Heart right ventricle (tissue), 16 donors: Measurements from ENCODE around the gene MAG. TPM values are rescaled to one million over a fixed set of nuclear protein-coding genes. Genes with fewer than 3 reads are reported as not detected.

Experiments used
- ATAC-seq, 8 donors: fragments of 200-7000 bp; cut with Tn5 transposase; one replicate each; pipeline ENCODE4 v1.9.1; 2020; ENCODE audit warnings: mild to moderate bottlenecking in 8 of 8, moderate library complexity in 8 of 8, moderate number of reproducible peaks in 1 of 8
- DNase-seq, 2 donors: peaks; one replicate each; pipeline ENCODE4 v3.0.0-alpha.2; 2020
- H3K27ac ChIP-seq, 10 donors: fragments of 200-600 bp; sonication (generic) in 2 of 10; one replicate each; pipeline versions ENCODE4 v1.5.0 to v1.8.0; 2020 to 2022; ENCODE audit warnings: mild to moderate bottlenecking in 3 of 10
- H3K27me3 ChIP-seq, 7 donors: fragments of 200-600 bp; one replicate each; pipeline ENCODE4 v1.8.0; 2021 to 2022; ENCODE audit warnings: mild to moderate bottlenecking in 2 of 7
- H3K36me3 ChIP-seq, 9 donors: fragments of 200-600 bp; sonication (generic) in 1 of 9; one replicate each; pipeline versions ENCODE4 v1.5.0 to v1.8.0; 2020 to 2022; ENCODE audit warnings: mild to moderate bottlenecking in 2 of 9
- H3K4me1 ChIP-seq, 9 donors: fragments of 200-600 bp; sonication (generic) in 1 of 9; one replicate each; pipeline versions ENCODE4 v1.5.0 to v1.8.0; 2020 to 2022; ENCODE audit warnings: mild to moderate bottlenecking in 4 of 9
- H3K4me3 ChIP-seq, 10 donors: fragments of 200-600 bp; sonication (generic) in 2 of 10; one replicate each; pipeline versions ENCODE4 v1.5.0 to v1.8.0; 2020 to 2022; ENCODE audit warnings: mild to moderate bottlenecking in 7 of 10, moderate library complexity in 2 of 10
- H3K9me3 ChIP-seq, 11 donors: fragments of 200-600 bp in 10 of 11; sonication (generic) in 2 of 11; one replicate each; pipeline versions ENCODE4 v1.5.0 to v1.8.0; 2013 to 2022; ENCODE audit warnings: mild to moderate bottlenecking in 2 of 11, control low read depth in 1 of 11, moderate library complexity in 1 of 11
- CTCF ChIP-seq, 9 donors: fragments of 200-600 bp; sonication (generic) in 2 of 9; IDR thresholded peaks; one replicate each; pipeline versions ENCODE4 v1.5.0 to v1.8.0; 2021 to 2022; ENCODE audit warnings: antibody characterized with exemption in 9 of 9, mild to moderate bottlenecking in 5 of 9, moderate library complexity in 1 of 9
- WGBS, 2 donors: extraction: QIAGEN DNeasy Blood & Tissue Kit; methylation state at CpG; one replicate each; pipeline ENCODE4 v1.1.7; 2013; ENCODE audit warnings: inconsistent platforms in 1 of 2; 5-methylcytosine and 5-hydroxymethylcytosine counted together
- intact Hi-C, 10 donors: fragments of 100-400 bp; cut with DNase I; formaldehyde crosslinking; loops; one replicate each; pipeline versions ENCODE4 v1.11.1 to v1.14.2; 2022
- polyA plus RNA-seq, 2 donors: library from polyadenylated mRNA; stranded (reverse); fragments of 200-250 nt; gene quantifications; one replicate each; pipeline ENCODE4 v1.2.3, GENCODE V29; 2013
- total RNA-seq, 10 donors: library from RNA; stranded (reverse); fragmentation: NEBNext Ultra II Directional in 3 of 10; extraction: Animal tissue kit (Norgen Biotek cat#: 25700) in 3 of 10; gene quantifications; one replicate each; pipeline versions ENCODE4 v1.2.1 to v1.2.4, GENCODE V29; 2021 to 2023
- donor health status: Arrhythmogenic right ventricular cardiomyopathy.
- donor health status: ischemic (EF 13 %, LVEDD 7.1; RV severe dilation, severe dysfunction).
- donor health status: healthy with polysubstance abuse.
- donor health status: DM: no; HTN: yes; CAD: no.
- donor health status: DM: no; HTN: no; CAD: no.
- donor health status: ischemic (EF 25% LVEDD 6.9; RV normal size, moderate dysfunction).
- donor health status: ischemic (EF 25% LVEDD 5.7; RV mildly dilated, moderate dysfunction).
- donor health status: healthy.
- donor health status: DM: yes; HTN: yes; CAD: no.
- donor health status: Ischemic cardiomyopathy.
- donor health status: ischemic (EF 35%, LVEDD 5.7; RV mildly dilated, moderate dysfunction).
- donor health status: nonischemic (EF 11% LVEDD 7.7; RV severe dilation, severe dysfunction).
- donor health status: DM: yes; HTN: yes; CAD: no.
- donor health status: PGD.
- donor health status: ischemic (EF 29% LVEDD 5.4; RV normal size, mild dysfunction).
- donor health status: nonischemic (EF 23%, LVEDD 6.1; RV moderate dilation, normal function).

The MAG gene
- total and polyA plus RNA-seq, 12 donors: 0.04 to 0.39 TPM; not detected in 10

GRCh38 chr19:35267818-35268535 lies 24.0 kb upstream of the MAG start:
- Histone ChIP-seq H3K27me3 (no peaks in the 10 kb centered on the region), H3K27ac (peak overlapping the region; percentile 87 to 100 (median 96)), H3K4me3 (peak overlapping the region; percentile 62 to 99 (median 89)), H3K9me3 (no peaks in the 10 kb centered on the region), H3K4me1 (peaks cover 13 to 58% (median 42%) of the 10 kb centered on the region in 9 donors), H3K36me3 (peaks cover 8 to 32% (median 21%) of the 10 kb centered on the region in 9 donors)
- intact Hi-C loops: loop anchor here in 7 of 10 donors (2.0 to 10.0 kb wide), 5 partner anchors 111 to 293 kb away; partner anchors contain the start of genes FXYD7 (in 4 of the 7), FXYD1 (in 2 of the 7) and LGI4 (in 2 of the 7)
- no peak for TF ChIP-seq CTCF (IDR thresholded peaks at IDR 0.05)
- ATAC-seq (peak; percentile 61 to 83 (median 78)), DNase-seq (peak; percentile 72 to 83)
- WGBS, 2 donors: 0 to 1% methylated on average over 27 to 97 of the region's 100 CpGs

- TF ChIP-seq CTCF (IDR thresholded peaks at IDR 0.05): no peak
- Histone ChIP-seq H3K27me3 (no peaks in the 10 kb centered on the region), H3K9me3 (no peaks in the 10 kb centered on the region), H3K4me3 (peak within 1 kb of the TSS; percentile 62 to 99 (median 89)), H3K36me3 (peaks cover 8 to 40% (median 25%) of the 10 kb centered on the region in 9 donors), H3K4me1 (peaks cover 13 to 65% (median 42%) of the 10 kb centered on the region in 9 donors), H3K27ac (peak within 1 kb of the TSS; percentile 87 to 100 (median 96))
- WGBS, 2 donors: 0 to 1% methylated on average over 33 to 112 of the region's 126 CpGs
- intact Hi-C loops: loop anchor here in 7 of 10 donors (2.0 to 10.0 kb wide), 5 partner anchors 111 to 294 kb away; partner anchors contain the start of genes FXYD7 (in 4 of the 7), FXYD1 (in 2 of the 7) and LGI4 (in 2 of the 7)
- DNase-seq: peak; percentile 79 to 81
- peak in 4 of 8 donors; percentile 1 to 46 (median 20) for ATAC-seq
Measured at GRCh38 chr19:35268536-35269437, 23.2 kb upstream of the MAG start, which contains the start of gene USF2. Gene USF2 (plus strand): TSS chr19:35268962. CDS start chr19:35269102, 140 bp downstream.

GRCh38 chr19:35269438-35270117 lies 22.4 kb upstream of the MAG start:
- Histone ChIP-seq H3K27me3 (no peaks in the 10 kb centered on the region), H3K4me1 (peaks cover 13 to 61% (median 38%) of the 10 kb centered on the region in 9 donors), H3K9me3 (no peaks in the 10 kb centered on the region), H3K27ac (peak overlapping the region; percentile 83 to 100 (median 96)), H3K4me3 (peak overlapping the region; percentile 37 to 99 (median 83)), H3K36me3 (peaks cover 8 to 48% (median 29%) of the 10 kb centered on the region in 9 donors)
- ATAC-seq (peak; percentile 47 to 65 (median 52)), DNase-seq (peak; percentile 87 to 88)
- peak; percentile 74 to 91 (median 81) for TF ChIP-seq CTCF (IDR thresholded peaks at IDR 0.05)
- intact Hi-C loops: loop anchor here in 7 of 10 donors (2.0 to 10.0 kb wide), 6 partner anchors 112 to 295 kb away; partner anchors contain the start of genes FXYD7 (in 5 of the 7), FXYD1 (in 2 of the 7), LGI4 (in 2 of the 7) and KRTDAP (in 1 of the 7)
- 3% methylated on average over 60 to 66 of the region's 66 CpGs for WGBS, 2 donors
